ENCODE results near the gene TMEM271.

The TMEM271 gene

GRCh38 chr4:535924-536281 lies 40.2 kb downstream of the TMEM271 start:
- no peaks in the 10 kb centered on the region for H3K4me1 ChIP-seq
- H3K27me3 ChIP-seq, result no peaks in the 10 kb centered on the region
- H3K27ac ChIP-seq, result no peak overlapping the region
- H3K9me3 ChIP-seq, result no peaks in the 10 kb centered on the region
- DNase-seq, result no peak
- no peak overlapping the region for H3K4me3 ChIP-seq
- no peak for TF ChIP-seq CTCF (IDR thresholded peaks at IDR 0.05)
- intact Hi-C loops (cut with DNase I; ENCODE audit: low total_unique reads), result no loop called here
- H3K36me3 ChIP-seq, result peaks cover 62 to 84% (median 67%) of the 10 kb centered on the region in 3 donors

- intact Hi-C loops (cut with DNase I; ENCODE audit: low total_unique reads), result no loop called here
- peaks cover 68 to 90% (median 72%) of the 10 kb centered on the region in 3 donors for H3K36me3 ChIP-seq
- TF ChIP-seq CTCF (IDR thresholded peaks at IDR 0.05), result no peak
- no peak for DNase-seq
- H3K4me3 ChIP-seq, result no peak overlapping the region
- no peak overlapping the region for H3K27ac ChIP-seq
- H3K27me3 ChIP-seq, result no peaks in the 10 kb centered on the region
- H3K4me1 ChIP-seq, result no peaks in the 10 kb centered on the region
- no peaks in the 10 kb centered on the region for H3K9me3 ChIP-seq
These were observed 40.7 kb downstream of the TMEM271 start for GRCh38 chr4:535181-535923.

- H3K4me1 ChIP-seq, result no peaks in the 10 kb centered on the region
- H3K4me3 ChIP-seq, result no peak overlapping the region
- no peak overlapping the region for H3K27ac ChIP-seq
- H3K36me3 ChIP-seq, result peaks cover 74 to 96% (median 77%) of the 10 kb centered on the region in 3 donors
- DNase-seq, result no peak
- intact Hi-C loops (cut with DNase I; ENCODE audit: low total_unique reads), result no loop called here
- H3K9me3 ChIP-seq, result no peaks in the 10 kb centered on the region
- H3K27me3 ChIP-seq, result no peaks in the 10 kb centered on the region
- no peak for TF ChIP-seq CTCF (IDR thresholded peaks at IDR 0.05)
These were observed 41.4 kb downstream of the TMEM271 start for GRCh38 chr4:534576-535151.

GRCh38 chr4:534101-534575 lies 42.0 kb downstream of the TMEM271 start:
- DNase-seq, result no peak
- H3K36me3 ChIP-seq, result peaks cover 74 to 96% (median 79%) of the 10 kb centered on the region in 3 donors
- H3K4me3 ChIP-seq, result no peak overlapping the region
- no peaks in the 10 kb centered on the region for H3K9me3 ChIP-seq
- intact Hi-C loops (cut with DNase I; ENCODE audit: low total_unique reads), result no loop called here
- no peaks in the 10 kb centered on the region for H3K27me3 ChIP-seq
- no peaks in the 10 kb centered on the region for H3K4me1 ChIP-seq
- H3K27ac ChIP-seq, result no peak overlapping the region
- TF ChIP-seq CTCF (IDR thresholded peaks at IDR 0.05), result no peak

- Histone ChIP-seq H3K27me3 (no peaks in the 10 kb centered on the region), H3K4me3 (no peak overlapping the region), H3K36me3 (peaks cover 79 to 96% (median 85%) of the 10 kb centered on the region in 3 donors), H3K9me3 (no peaks in the 10 kb centered on the region), H3K4me1 (no peaks in the 10 kb centered on the region), H3K27ac (no peak overlapping the region)
- TF ChIP-seq CTCF (IDR thresholded peaks at IDR 0.05), result no peak
- no peak for DNase-seq
- intact Hi-C loops (cut with DNase I; ENCODE audit: low total_unique reads), result no loop called here
These were observed 42.6 kb downstream of the TMEM271 start for GRCh38 chr4:533318-534100.

All from tibial artery (tissue), 4 donors.